HepG2 (cell line): ENCODE measurements around the gene SWI5. TPM values are rescaled to one million over a fixed set of nuclear protein-coding genes. Genes with fewer than 3 reads are reported as not detected.

Experiments used
- AGO2 ChIP-seq: fragments of 200-400 bp; formaldehyde crosslinking; optimal IDR thresholded peaks from 2 replicates; pipeline ENCODE3; 2017; ENCODE audit warnings: mild to moderate bottlenecking, low read depth, low read length, moderate library complexity
- CREB1 ChIP-seq, 2 experiments: fragments of 450-650 bp in 1 of 2; IDR thresholded peaks; 2 replicates each; pipeline ENCODE4 v1.6.1; 2016 to 2017; ENCODE audit warnings: control low read depth in 1 of 2, mild to moderate bottlenecking in 1 of 2, missing compliant biosample characterization in 1 of 2, missing genetic modification characterization in 1 of 2
- EP300 ChIP-seq, 3 experiments: sonication (generic) in 1 of 3; formaldehyde crosslinking in 1 of 3; IDR thresholded peaks; 2 replicates each; pipeline versions ENCODE4 v1.5.1 to v1.6.1; 2011 to 2020; ENCODE audit warnings: low read depth in 2 of 3, low read length in 2 of 3, borderline replicate concordance in 1 of 3, improper control_type of control experiment in 1 of 3, mild to moderate bottlenecking in 1 of 3, missing genetic modification reagents in 1 of 3, moderate library complexity in 1 of 3
- FOXA3 ChIP-seq: IDR thresholded peaks from 2 replicates; pipeline ENCODE4 v1.6.1; 2016; ENCODE audit warnings: missing genetic modification reagents, missing compliant biosample characterization
- HOXA5 ChIP-seq: sonication (generic); formaldehyde crosslinking; IDR thresholded peaks from 2 replicates; pipeline ENCODE4 v1.4.0; 2020; ENCODE audit warnings: missing genetic modification reagents
- MED1 ChIP-seq: sonication (generic); formaldehyde crosslinking; IDR thresholded peaks from 2 replicates; pipeline ENCODE4 v1.4.0; 2020; ENCODE audit warnings: missing genetic modification reagents
- NCOA2 ChIP-seq: sonication (generic); formaldehyde crosslinking; IDR thresholded peaks from 2 replicates; pipeline ENCODE4 v1.8.0; 2022; ENCODE audit warnings: inconsistent platforms
- NONO ChIP-seq, 2 experiments: fragments of 450-650 bp in 1 of 2; sonication (generic) in 1 of 2; formaldehyde crosslinking in 1 of 2; IDR thresholded peaks in 1 of 2; conservative IDR thresholded peaks in 1 of 2; 2 replicates each; pipeline versions ENCODE4 v1.6.1 to v1.8.0; 2017 to 2022; ENCODE audit warnings: mild to moderate bottlenecking in 1 of 2, missing genetic modification reagents in 1 of 2, moderate library complexity in 1 of 2
- NR2C2 ChIP-seq: sonication (generic); formaldehyde crosslinking; IDR thresholded peaks from 2 replicates; pipeline ENCODE4 v1.4.0; 2020; ENCODE audit warnings: missing genetic modification reagents, mild to moderate bottlenecking, moderate library complexity, borderline replicate concordance
- NR2F1 ChIP-seq, 2 experiments: fragments of 450-650 bp in 1 of 2; formaldehyde crosslinking in 1 of 2; IDR thresholded peaks; 2 replicates each; pipeline versions ENCODE4 v1.5.0 to v1.6.1; 2016 to 2020; ENCODE audit warnings: mild to moderate bottlenecking in 1 of 2, missing compliant biosample characterization in 1 of 2, missing genetic modification reagents in 1 of 2, moderate library complexity in 1 of 2
- PHF21A ChIP-seq: sonication (generic); formaldehyde crosslinking; IDR thresholded peaks from 2 replicates; pipeline ENCODE4 v1.5.0; 2020; ENCODE audit warnings: mild to moderate bottlenecking, missing genetic modification reagents
- RARA ChIP-seq: IDR thresholded peaks from 2 replicates; pipeline ENCODE4 v1.6.1; 2016; ENCODE audit warnings: missing genetic modification reagents, missing compliant biosample characterization
- RXRB ChIP-seq: IDR thresholded peaks from 2 replicates; pipeline ENCODE4 v1.6.1; 2016; ENCODE audit warnings: borderline replicate concordance, missing genetic modification reagents, missing compliant biosample characterization
- SRY ChIP-seq: sonication (generic); formaldehyde crosslinking; IDR thresholded peaks from 2 replicates; pipeline ENCODE4 v1.8.0; 2022; ENCODE audit warnings: mild to moderate bottlenecking, missing genetic modification reagents
- TAF1 ChIP-seq: sonication (generic); formaldehyde crosslinking; IDR thresholded peaks from 2 replicates; pipeline ENCODE4 v1.4.0; 2020; ENCODE audit warnings: missing genetic modification reagents
- TGIF2 ChIP-seq: IDR thresholded peaks from 2 replicates; pipeline ENCODE4 v1.6.1; 2016; ENCODE audit warnings: control low read depth, missing compliant biosample characterization
- ZNF136 ChIP-seq: sonication (generic); formaldehyde crosslinking; IDR thresholded peaks from 2 replicates; pipeline ENCODE4 v1.8.1; 2022; ENCODE audit warnings: low read depth, mild to moderate bottlenecking, moderate library complexity, missing genetic modification reagents
- ZNF350 ChIP-seq: sonication (generic); formaldehyde crosslinking; IDR thresholded peaks from 2 replicates; pipeline ENCODE4 v1.4.0; 2020; ENCODE audit warnings: mild to moderate bottlenecking, low read depth, missing genetic modification reagents, borderline replicate concordance
- ZNF598 ChIP-seq: sonication (generic); formaldehyde crosslinking; IDR thresholded peaks from 2 replicates; pipeline ENCODE4 v1.5.1; 2020; ENCODE audit warnings: mild to moderate bottlenecking, missing genetic modification reagents, borderline replicate concordance
- ZNF605 ChIP-seq: sonication (generic); formaldehyde crosslinking; IDR thresholded peaks from 2 replicates; pipeline ENCODE4 v1.8.0; 2022; ENCODE audit warnings: mild to moderate bottlenecking, missing genetic modification reagents
- ZNF629 ChIP-seq: sonication (generic); formaldehyde crosslinking; conservative IDR thresholded peaks from 2 replicates; pipeline ENCODE4 v1.5.0; 2020; ENCODE audit warnings: missing genetic modification reagents
- ZNF644 ChIP-seq: IDR thresholded peaks from 2 replicates; pipeline ENCODE4 v1.6.1; 2016; ENCODE audit warnings: low read depth
- polyA plus RNA-seq, 8 experiments: library from polyadenylated mRNA; depleted of rRNA in 3 of 8; stranded (reverse) in 7 of 8; unstranded in 1 of 8; fragments of >200 nt; fragmentation: Illumina TruSeq in 4 of 8; extraction: Trizol in 4 of 8; gene quantifications; 2 replicates each; pipeline versions ENCODE4 v1.2.1 to v1.2.3, GENCODE V29; 2011 to 2016; ENCODE audit warnings: low read depth in 4 of 8, missing spikeins in 1 of 8, mixed read lengths in 1 of 8; ENCODE audit not compliant: insufficient read depth in 1 of 8
- total RNA-seq, 5 experiments: library from RNA; depleted of rRNA; stranded (reverse); fragments of >200 nt; fragmentation: Illumina TruSeq; extraction: Trizol; gene quantifications; 2 replicates each; pipeline ENCODE4 v1.2.3, GENCODE V29; 2016; ENCODE audit warnings: low read depth in 1 of 5
- TF ChIP-seq, protein P1 (sequence below): sonication (generic); formaldehyde crosslinking; IDR thresholded peaks from 2 replicates; pipeline ENCODE4 v1.4.0; 2020; ENCODE audit warnings: low read depth, mild to moderate bottlenecking, missing genetic modification reagents
- TF ChIP-seq, protein P2 (sequence below): sonication (generic); formaldehyde crosslinking; IDR thresholded peaks from 2 replicates; pipeline ENCODE4 v1.4.0; 2020; ENCODE audit warnings: low read depth, mild to moderate bottlenecking, missing genetic modification reagents
- TF ChIP-seq, protein P3 (sequence below): IDR thresholded peaks from 2 replicates; pipeline ENCODE4 v1.6.1; 2016; ENCODE audit warnings: missing compliant biosample characterization, missing genetic modification reagents, borderline replicate concordance

The SWI5 gene
- total and polyA plus RNA-seq, 2 of the 13 experiments (the other 11 are each of a cell fraction or from before 2014, with no cell fraction given) = 39.2 to 41.0 TPM

- TF ChIP-seq CREB1 (IDR thresholded peaks at IDR 0.05) = no peak
- TF ChIP-seq CREB1 (CRISPR knock-in tag; IDR thresholded peaks at IDR 0.05) = 0 out of 2 replicates have a peak, but pooled peaks have one; percentile 34
- peak; percentile 15 to 57; a peak in 2 of 4 replicates for TF ChIP-seq NR2F1 (CRISPR knock-in tag; IDR thresholded peaks at IDR 0.05)
- TF ChIP-seq, protein P1, sequence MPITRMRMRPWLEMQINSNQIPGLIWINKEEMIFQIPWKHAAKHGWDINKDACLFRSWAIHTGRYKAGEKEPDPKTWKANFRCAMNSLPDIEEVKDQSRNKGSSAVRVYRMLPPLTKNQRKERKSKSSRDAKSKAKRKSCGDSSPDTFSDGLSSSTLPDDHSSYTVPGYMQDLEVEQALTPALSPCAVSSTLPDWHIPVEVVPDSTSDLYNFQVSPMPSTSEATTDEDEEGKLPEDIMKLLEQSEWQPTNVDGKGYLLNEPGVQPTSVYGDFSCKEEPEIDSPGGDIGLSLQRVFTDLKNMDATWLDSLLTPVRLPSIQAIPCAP (CRISPR knock-in tag) = no peak
- 0 out of 2 replicates have a peak, but pooled peaks have one; percentile 16 for TF ChIP-seq ZNF136
- peak; percentile 77 for TF ChIP-seq RARA (CRISPR knock-in tag)
- TF ChIP-seq TGIF2 (CRISPR knock-in tag) = 0 out of 2 replicates have a peak, but pooled peaks have one; percentile 22
- TF ChIP-seq EP300 (IDR thresholded peaks at IDR 0.05; ENCODE audit: low read depth in 2 of 2, low read length in 2 of 2) = peak in 1 of 2 experiments; percentile 8; a peak in 1 of 4 replicates
- no peak for TF ChIP-seq EP300 (CRISPR knock-in tag; IDR thresholded peaks at IDR 0.05; ENCODE audit: borderline replicate concordance)
- TF ChIP-seq MED1 = 0 out of 2 replicates have a peak, but pooled peaks have one; percentile 11
- TF ChIP-seq NONO (IDR thresholded peaks at IDR 0.05) = no peak
- 0 out of 2 replicates have a peak, but pooled peaks have one; percentile 21 for TF ChIP-seq NONO (CRISPR knock-in tag; conservative IDR thresholded peaks at IDR 0.05)
- TF ChIP-seq NCOA2 (CRISPR knock-in tag) = peak; percentile 19; the same call in 1 of the 2 replicates
- 0 out of 2 replicates have a peak, but pooled peaks have one; percentile 14 for TF ChIP-seq ZNF644 (CRISPR knock-in tag)
- peak; percentile 42; the same call in 1 of the 2 replicates for TF ChIP-seq SRY (CRISPR knock-in tag)
- TF ChIP-seq FOXA3 (CRISPR knock-in tag) = peak; percentile 24; the same call in 1 of the 2 replicates
- TF ChIP-seq ZNF350 (CRISPR knock-in tag) = peak; percentile 28; the same call in 1 of the 2 replicates
- no peak for TF ChIP-seq ZNF598 (CRISPR knock-in tag)
- TF ChIP-seq, protein P2, sequence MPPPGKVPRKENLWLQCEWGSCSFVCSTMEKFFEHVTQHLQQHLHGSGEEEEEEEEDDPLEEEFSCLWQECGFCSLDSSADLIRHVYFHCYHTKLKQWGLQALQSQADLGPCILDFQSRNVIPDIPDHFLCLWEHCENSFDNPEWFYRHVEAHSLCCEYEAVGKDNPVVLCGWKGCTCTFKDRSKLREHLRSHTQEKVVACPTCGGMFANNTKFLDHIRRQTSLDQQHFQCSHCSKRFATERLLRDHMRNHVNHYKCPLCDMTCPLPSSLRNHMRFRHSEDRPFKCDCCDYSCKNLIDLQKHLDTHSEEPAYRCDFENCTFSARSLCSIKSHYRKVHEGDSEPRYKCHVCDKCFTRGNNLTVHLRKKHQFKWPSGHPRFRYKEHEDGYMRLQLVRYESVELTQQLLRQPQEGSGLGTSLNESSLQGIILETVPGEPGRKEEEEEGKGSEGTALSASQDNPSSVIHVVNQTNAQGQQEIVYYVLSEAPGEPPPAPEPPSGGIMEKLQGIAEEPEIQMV (CRISPR knock-in tag) = 0 out of 2 replicates have a peak, but pooled peaks have one; percentile 34
- TF ChIP-seq ZNF605 (CRISPR knock-in tag) = peak; percentile 11; the same call in 1 of the 2 replicates
- peak; percentile 23; the same call in 1 of the 2 replicates for TF ChIP-seq TAF1
- no peak for TF ChIP-seq AGO2
- TF ChIP-seq NR2C2 (CRISPR knock-in tag) = peak; percentile 65
- TF ChIP-seq PHF21A = peak; percentile 47; the same call in 1 of the 2 replicates
- TF ChIP-seq, protein P3, sequence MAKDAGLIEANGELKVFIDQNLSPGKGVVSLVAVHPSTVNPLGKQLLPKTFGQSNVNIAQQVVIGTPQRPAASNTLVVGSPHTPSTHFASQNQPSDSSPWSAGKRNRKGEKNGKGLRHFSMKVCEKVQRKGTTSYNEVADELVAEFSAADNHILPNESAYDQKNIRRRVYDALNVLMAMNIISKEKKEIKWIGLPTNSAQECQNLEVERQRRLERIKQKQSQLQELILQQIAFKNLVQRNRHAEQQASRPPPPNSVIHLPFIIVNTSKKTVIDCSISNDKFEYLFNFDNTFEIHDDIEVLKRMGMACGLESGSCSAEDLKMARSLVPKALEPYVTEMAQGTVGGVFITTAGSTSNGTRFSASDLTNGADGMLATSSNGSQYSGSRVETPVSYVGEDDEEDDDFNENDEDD (CRISPR knock-in tag) = 0 out of 2 replicates have a peak, but pooled peaks have one; percentile 6
- peak; percentile 30; the same call in 1 of the 2 replicates for TF ChIP-seq HOXA5 (CRISPR knock-in tag)
- peak; percentile 77 for TF ChIP-seq RXRB (CRISPR knock-in tag)
- peak; percentile 69 for TF ChIP-seq ZNF629 (CRISPR knock-in tag)
Observed at GRCh38 chr9:128296340-128297220, 20.5 kb downstream of the SWI5 start (continued).
